ENCODE data around the gene SNX13.

GRCh38 chr7:17879075-17879661 is 61.1 kb downstream of the SNX13 start:
- no peak for TF ChIP-seq CTCF (conservative IDR thresholded peaks at IDR 0.05; ENCODE audit: low read depth in 2 of 2)
- no peak for TF ChIP-seq JUNB (IDR thresholded peaks at IDR 0.05; ENCODE audit: unreplicated experiment)
- TF ChIP-seq EZH2phosphoT487 (IDR thresholded peaks at IDR 0.05; ENCODE audit: unreplicated experiment) = no peak
- TF ChIP-seq POLR2AphosphoS5 (IDR thresholded peaks at IDR 0.05; ENCODE audit: low read depth) = no peak
- TF ChIP-seq EZH2 (IDR thresholded peaks at IDR 0.05; ENCODE audit: low read depth, unreplicated experiment) = no peak
- no peak for TF ChIP-seq REST (IDR thresholded peaks at IDR 0.05; ENCODE audit: unreplicated experiment)
- no peak for TF ChIP-seq CREB1 (CRISPR knock-in tag; IDR thresholded peaks at IDR 0.05; ENCODE audit: low read depth)
- no peak for TF ChIP-seq ZNF331 (CRISPR knock-in tag; IDR thresholded peaks at IDR 0.05; ENCODE audit: low read depth)
- no peak for TF ChIP-seq STAT1 (IDR thresholded peaks at IDR 0.05; ENCODE audit: unreplicated experiment)

Data from GM23338 (cell line).